ENCODE results near the gene USP47. TPM values are rescaled to one million over a fixed set of nuclear protein-coding genes. Genes with fewer than 3 reads are reported as not detected.

The USP47 gene
- polyA plus RNA-seq, 2 of the 4 experiments (the other 2 are of a cell fraction) = 31.0 to 32.8 TPM

DNA sequence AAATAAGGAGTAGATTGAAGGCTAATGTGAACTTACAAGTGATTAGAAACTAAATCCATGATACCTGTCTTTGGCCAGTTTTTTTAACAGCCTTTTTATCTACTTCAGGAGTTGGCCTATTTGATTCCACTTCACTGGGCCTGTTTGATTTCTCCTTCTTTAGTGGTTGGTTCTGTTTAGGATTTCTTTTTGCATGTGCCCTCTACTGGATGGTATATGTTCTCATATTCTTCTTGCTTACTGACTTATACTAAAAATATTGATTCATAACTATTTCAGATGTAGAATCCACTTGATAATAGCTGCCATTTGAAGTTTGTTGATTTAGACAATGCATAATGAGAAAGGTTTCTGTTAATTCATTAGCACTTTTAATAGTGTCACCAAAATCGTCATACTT lies 53.9 kb downstream of the USP47 start:
- FAIRE-seq = no peak

DNA sequence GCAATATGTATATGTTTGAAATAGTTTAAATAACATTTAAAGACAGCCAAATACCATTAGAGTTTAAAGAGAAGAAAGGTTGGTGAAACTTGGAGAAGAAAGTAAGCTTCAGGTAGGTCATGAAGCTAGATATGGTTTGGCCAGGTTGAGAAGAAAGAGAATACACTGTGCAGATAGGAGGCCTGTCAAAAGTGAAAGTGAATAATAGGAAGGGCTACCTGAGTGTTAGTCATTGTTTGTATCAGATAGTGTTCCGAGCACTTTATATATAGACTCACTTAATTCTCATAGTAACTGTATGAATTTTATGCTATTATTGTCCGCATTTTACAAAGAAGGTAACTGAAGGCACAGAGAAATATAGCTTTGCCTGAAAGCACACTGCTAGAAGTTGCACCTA lies 56.9 kb downstream of the USP47 start:
- FAIRE-seq = no peak
- ChIA-PET POLR2A (no interaction called here), CTCF (interaction anchor here (0.6 to 1.8 kb wide), 6 partner anchors 26 to 118 kb away, joined by 3 to 7 read pairs (median 4); no protein-coding TSS in a partner anchor)
- DNase-seq (ENCODE audit: low read depth in 1 of 2, low spot score in 1 of 2) = no peak
- WGBS (ENCODE audit: missing lambda C conversion rate) = 87% methylated on average over 2 of the region's 2 CpGs
- Histone ChIP-seq H3K9me3 (no peaks in the 10 kb centered on the region), H3K4me1 (peaks cover 6% of the 10 kb centered on the region; the same call in 2 of the 3 replicates), H3K4me3 (no peak overlapping the region), H3K4me2 (no peak overlapping the region), H3K27ac (no peak overlapping the region)
- ATAC-seq = no peak
- no peak for TF ChIP-seq FOSB (CRISPR knock-in tag; IDR thresholded peaks at IDR 0.05)

More for the DNA sequence above, 53.9 kb downstream of the USP47 start:
- H3K4me3 ChIP-seq = no peak overlapping the region
- H3K4me1 ChIP-seq = peaks cover 6% of the 10 kb centered on the region; the same call in 2 of the 3 replicates
- CTCF ChIA-PET = interaction anchor here (1.1 to 1.5 kb wide), 5 partner anchors 16 to 149 kb away, joined by 3 to 5 read pairs (median 4); no protein-coding TSS in a partner anchor
- TF ChIP-seq, protein P1, sequence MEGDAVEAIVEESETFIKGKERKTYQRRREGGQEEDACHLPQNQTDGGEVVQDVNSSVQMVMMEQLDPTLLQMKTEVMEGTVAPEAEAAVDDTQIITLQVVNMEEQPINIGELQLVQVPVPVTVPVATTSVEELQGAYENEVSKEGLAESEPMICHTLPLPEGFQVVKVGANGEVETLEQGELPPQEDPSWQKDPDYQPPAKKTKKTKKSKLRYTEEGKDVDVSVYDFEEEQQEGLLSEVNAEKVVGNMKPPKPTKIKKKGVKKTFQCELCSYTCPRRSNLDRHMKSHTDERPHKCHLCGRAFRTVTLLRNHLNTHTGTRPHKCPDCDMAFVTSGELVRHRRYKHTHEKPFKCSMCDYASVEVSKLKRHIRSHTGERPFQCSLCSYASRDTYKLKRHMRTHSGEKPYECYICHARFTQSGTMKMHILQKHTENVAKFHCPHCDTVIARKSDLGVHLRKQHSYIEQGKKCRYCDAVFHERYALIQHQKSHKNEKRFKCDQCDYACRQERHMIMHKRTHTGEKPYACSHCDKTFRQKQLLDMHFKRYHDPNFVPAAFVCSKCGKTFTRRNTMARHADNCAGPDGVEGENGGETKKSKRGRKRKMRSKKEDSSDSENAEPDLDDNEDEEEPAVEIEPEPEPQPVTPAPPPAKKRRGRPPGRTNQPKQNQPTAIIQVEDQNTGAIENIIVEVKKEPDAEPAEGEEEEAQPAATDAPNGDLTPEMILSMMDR (IDR thresholded peaks at IDR 0.05) = peak; percentile 28; the same call in 1 of the 3 replicates
- TF ChIP-seq ESRRA (IDR thresholded peaks at IDR 0.05; ENCODE audit: borderline replicate concordance, low read length) (no peak), ZSCAN20 (CRISPR knock-in tag; IDR thresholded peaks at IDR 0.05) (no peak), RNF2 (IDR thresholded peaks at IDR 0.05; ENCODE audit: borderline replicate concordance, low read depth) (no peak), HDAC2 (IDR thresholded peaks at IDR 0.05) (no peak), HOXB5 (CRISPR knock-in tag; IDR thresholded peaks at IDR 0.05) (no peak), RAD21 (conservative IDR thresholded peaks at IDR 0.05 in 1 of 2, IDR thresholded peaks at IDR 0.05 in 1 of 2) (peak in 1 of 2 experiments; percentile 10; a peak in 1 of 5 replicates), SMC3 (IDR thresholded peaks at IDR 0.05) (0 out of 3 replicates have a peak, but pooled peaks have one; percentile 24)
- TF ChIP-seq, protein P2, sequence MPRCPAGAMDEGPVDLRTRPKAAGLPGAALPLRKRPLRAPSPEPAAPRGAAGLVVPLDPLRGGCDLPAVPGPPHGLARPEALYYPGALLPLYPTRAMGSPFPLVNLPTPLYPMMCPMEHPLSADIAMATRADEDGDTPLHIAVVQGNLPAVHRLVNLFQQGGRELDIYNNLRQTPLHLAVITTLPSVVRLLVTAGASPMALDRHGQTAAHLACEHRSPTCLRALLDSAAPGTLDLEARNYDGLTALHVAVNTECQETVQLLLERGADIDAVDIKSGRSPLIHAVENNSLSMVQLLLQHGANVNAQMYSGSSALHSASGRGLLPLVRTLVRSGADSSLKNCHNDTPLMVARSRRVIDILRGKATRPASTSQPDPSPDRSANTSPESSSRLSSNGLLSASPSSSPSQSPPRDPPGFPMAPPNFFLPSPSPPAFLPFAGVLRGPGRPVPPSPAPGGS (IDR thresholded peaks at IDR 0.05) = no peak
- 70% methylated on average over 1 of the region's 1 CpG for WGBS (ENCODE audit: missing lambda C conversion rate)
- peak in 1 of 2 experiments; percentile 60; a peak in 2 of 6 replicates for ATAC-seq
- H3K27ac ChIP-seq = no peak overlapping the region
- POLR2A ChIA-PET = no interaction called here
- no peak overlapping the region for H3K4me2 ChIP-seq
- H3K9me3 ChIP-seq = no peaks in the 10 kb centered on the region
- DNase-seq (ENCODE audit: low read depth in 1 of 2, low spot score in 1 of 2) = peak in 1 of 2 experiments; percentile 13

DNA sequence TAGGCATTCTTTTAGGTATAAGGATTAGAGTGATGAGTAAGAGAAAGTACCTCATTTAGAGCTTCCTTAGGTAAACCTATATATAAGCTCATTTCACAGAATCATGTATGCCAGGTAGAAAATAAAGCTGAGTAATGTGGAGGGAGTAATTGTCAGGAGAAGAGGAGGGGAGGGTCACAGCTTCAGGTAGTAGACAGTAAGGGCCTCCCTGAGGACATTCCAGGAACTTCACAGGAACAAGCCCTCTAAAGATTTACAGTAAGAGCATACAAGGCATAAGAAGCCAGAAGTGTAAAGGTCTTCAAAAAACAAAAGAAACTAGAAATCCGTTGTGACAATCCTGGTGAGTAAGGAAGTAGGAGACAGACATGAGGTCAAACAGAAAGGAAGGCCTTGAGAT lies 57.6 kb downstream of the USP47 start:
- DNase-seq (ENCODE audit: low read depth in 1 of 2, low spot score in 1 of 2) (peak in 1 of 2 experiments; percentile 11), FAIRE-seq (no peak), ATAC-seq (peak; percentile 76 to 77)
- ChIA-PET POLR2A (no interaction called here), CTCF (interaction anchor here (0.6 to 1.8 kb wide), 5 partner anchors 33 to 117 kb away, joined by 3 to 7 read pairs (median 3); no protein-coding TSS in a partner anchor)
- TF ChIP-seq RAD21 (conservative IDR thresholded peaks at IDR 0.05 in 1 of 2, IDR thresholded peaks at IDR 0.05 in 1 of 2) = 0 out of 5 replicates have a peak, but pooled peaks of 1 of the 2 experiments have one; percentile 9
- TF ChIP-seq, protein P2 (IDR thresholded peaks at IDR 0.05) = no peak
- H3K9me3 ChIP-seq = no peaks in the 10 kb centered on the region
- no peak overlapping the region for H3K4me3 ChIP-seq
- 74% methylated on average over 1 of the region's 1 CpG for WGBS (ENCODE audit: missing lambda C conversion rate)
- peaks cover 2% of the 10 kb centered on the region; the same call in 2 of the 3 replicates for H3K4me1 ChIP-seq
- H3K27ac ChIP-seq = no peak overlapping the region
- H3K4me2 ChIP-seq = no peak overlapping the region

DNA sequence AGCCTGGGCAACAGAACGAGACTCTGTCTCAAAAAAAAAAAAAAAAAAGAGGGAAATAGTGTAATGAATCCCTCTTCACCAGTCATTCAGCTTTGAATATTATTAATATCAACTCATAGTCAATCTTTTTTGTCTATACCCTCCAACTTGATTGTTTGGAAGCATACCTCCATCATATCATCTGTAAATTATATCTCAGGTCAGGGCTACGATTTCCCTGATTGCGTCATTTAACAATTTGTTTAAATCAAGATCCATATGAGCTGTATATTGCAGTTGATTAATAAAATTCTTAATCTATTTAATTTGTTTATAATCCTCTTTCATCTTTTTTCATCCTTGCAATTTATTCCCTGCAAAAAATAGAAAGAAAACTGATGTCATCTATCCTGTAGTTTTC lies 60.2 kb downstream of the USP47 start:
- no peaks in the 10 kb centered on the region for H3K4me1 ChIP-seq
- ATAC-seq (no peak), FAIRE-seq (no peak), DNase-seq (ENCODE audit: low read depth in 1 of 2, low spot score in 1 of 2) (no peak)
- ChIA-PET POLR2A (no interaction called here), CTCF (interaction anchor here (0.7 to 1.4 kb wide), 3 partner anchors 142 to 879 kb away, joined by 3 to 6 read pairs (median 4); no protein-coding TSS in a partner anchor)
- WGBS (ENCODE audit: missing lambda C conversion rate) = 93% methylated on average over 3 of the region's 3 CpGs
- TF ChIP-seq GATA3 (IDR thresholded peaks at IDR 0.05; ENCODE audit: borderline replicate concordance) (no peak), CEBPB (IDR thresholded peaks at IDR 0.05) (0 out of 4 replicates have a peak, but pooled peaks of 1 of the 2 experiments have one; percentile 35)
- no peak overlapping the region for H3K27ac ChIP-seq
- no peak overlapping the region for H3K4me2 ChIP-seq
- no peaks in the 10 kb centered on the region for H3K9me3 ChIP-seq
- no peak overlapping the region for H3K4me3 ChIP-seq
